Stimulated activated CD4-positive, alpha-beta T cell treated with anti-CD3 and anti-CD28 coated beads, Interleukin-1b, Interleukin-23, amount 100 ng/mL, for 1 hour (primary cell): ENCODE results near the gene ERBIN.
A peak's percentile ranks its signal among the peaks of the same experiment; 100 is the strongest.
"Not testable (repeated sequence)": the region's sequence is repeated elsewhere in the genome, so short reads cannot be mapped to it uniquely, and the experiment has no call there.

Source experiments
- DNase-seq, 2 donors: peaks; one replicate each; pipeline ENCODE4 v3.0.0-alpha.2; 2020; ENCODE audit warnings: low read depth in 2 of 2

ERBIN gene

GRCh38 chr5:65926276-65926783 lies at the start of gene ERBIN:
TSS of gene ERBIN (plus strand) at chr5:65926575. CDS start at chr5:65992719, 66,144 bp downstream.
- DNase-seq: peak; percentile 14 to 46

- no peak for DNase-seq
These were observed 49.4 kb upstream of the ERBIN start for GRCh38 chr5:65876970-65877369.

- DNase-seq: not testable (repeated sequence)
These were observed 46.6 kb upstream of the ERBIN start for GRCh38 chr5:65879668-65880256.

GRCh38 chr5:65880496-65881072 lies 45.8 kb upstream of the ERBIN start:
- no peak for DNase-seq

GRCh38 chr5:65882278-65882677 lies 44.1 kb upstream of the ERBIN start:
- DNase-seq: no peak

- DNase-seq: no peak
These were observed 42.9 kb upstream of the ERBIN start for GRCh38 chr5:65883461-65883860.

- no peak for DNase-seq
These were observed 40.0 kb upstream of the ERBIN start for GRCh38 chr5:65886387-65886786.

- DNase-seq: not testable (repeated sequence)
These were observed 34.4 kb upstream of the ERBIN start for GRCh38 chr5:65892024-65892423.

GRCh38 chr5:65892801-65893200 lies 33.6 kb upstream of the ERBIN start:
- no peak for DNase-seq

GRCh38 chr5:65893749-65894430 lies 32.5 kb upstream of the ERBIN start:
- no peak for DNase-seq

- no peak for DNase-seq
These were observed 30.5 kb upstream of the ERBIN start for GRCh38 chr5:65895891-65896290.

GRCh38 chr5:65900746-65901145 lies 25.6 kb upstream of the ERBIN start:
- DNase-seq: no peak

- no peak for DNase-seq
These were observed 24.3 kb upstream of the ERBIN start for GRCh38 chr5:65902104-65902503.

- no peak for DNase-seq
These were observed 22.8 kb upstream of the ERBIN start for GRCh38 chr5:65903581-65903980.

- no peak for DNase-seq
These were observed 20.1 kb upstream of the ERBIN start for GRCh38 chr5:65906256-65906655.

- DNase-seq: no peak
These were observed 19.2 kb upstream of the ERBIN start for GRCh38 chr5:65907135-65907534.

GRCh38 chr5:65910711-65911110 lies 15.7 kb upstream of the ERBIN start:
- no peak for DNase-seq

- no peak for DNase-seq
These were observed 14.1 kb upstream of the ERBIN start for GRCh38 chr5:65912311-65912710.

- DNase-seq: no peak
These were observed 12.9 kb upstream of the ERBIN start for GRCh38 chr5:65913519-65913918.

- DNase-seq: no peak
These were observed 11.7 kb upstream of the ERBIN start for GRCh38 chr5:65914641-65915196.

- DNase-seq: not testable (repeated sequence)
These were observed 10.7 kb upstream of the ERBIN start for GRCh38 chr5:65915661-65916060.

- DNase-seq: no peak
These were observed 10.3 kb upstream of the ERBIN start for GRCh38 chr5:65916066-65916465.

GRCh38 chr5:65916636-65917035 lies 9.7 kb upstream of the ERBIN start:
- DNase-seq: no peak
